Lower leg skin (tissue), 3 donors: Measurements from ENCODE around the gene LITAF.

ENCODE experiments used
- POLR2A ChIP-seq, 2 donors: fragments of 450-650 bp; IDR thresholded peaks; one replicate each; pipeline ENCODE4 v1.6.1; 2016 to 2017; ENCODE audit warnings: antibody characterized with exemption in 2 of 2, mild to moderate bottlenecking in 1 of 2, moderate library complexity in 1 of 2
- TF ChIP-seq, protein P1 (sequence below), 3 donors: fragments of 450-650 bp; IDR thresholded peaks; one replicate each; pipeline ENCODE4 v1.5.1; 2016; ENCODE audit warnings: antibody characterized with exemption in 3 of 3, mild to moderate bottlenecking in 3 of 3, moderate library complexity in 2 of 3

DNA sequence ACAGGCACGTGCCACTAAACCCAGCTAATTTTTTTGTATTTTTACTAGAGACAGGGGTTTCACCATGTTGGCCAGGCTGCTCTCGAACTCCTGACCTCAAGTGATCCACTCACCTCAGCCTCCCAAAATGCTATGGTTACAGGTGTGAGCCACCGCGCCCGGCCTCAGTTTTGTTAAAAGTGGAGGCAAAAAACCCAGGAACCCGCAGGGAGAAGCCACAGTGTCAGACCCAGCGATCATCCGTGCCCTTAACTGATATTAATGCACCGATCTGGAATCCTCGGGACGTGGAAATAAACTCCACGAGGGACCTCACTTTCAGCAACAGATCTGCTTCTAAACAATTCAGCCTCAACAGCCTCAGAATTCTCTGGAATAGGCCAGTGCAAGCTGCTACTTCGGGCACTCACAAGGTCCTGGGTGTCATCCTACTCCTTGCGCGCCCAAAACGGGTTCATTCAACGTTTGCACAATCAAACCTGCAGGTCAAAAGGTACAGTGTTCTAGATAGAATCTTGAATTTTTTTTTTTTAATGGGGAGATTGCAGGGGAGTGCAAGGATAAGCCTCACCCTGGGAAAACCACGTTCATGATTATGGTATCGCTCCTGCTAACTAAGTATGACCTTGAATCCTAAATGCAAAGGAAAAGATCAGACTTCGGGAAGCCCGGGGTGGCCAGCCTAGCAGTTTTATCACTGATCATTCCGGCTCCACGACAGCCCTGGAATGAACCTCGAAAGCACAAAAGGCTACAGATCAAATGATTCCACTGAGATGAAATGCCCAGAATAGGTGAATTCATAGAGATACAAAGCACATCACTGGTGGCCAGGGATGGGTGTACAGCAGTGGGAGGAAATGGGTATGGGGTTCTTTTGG lies 22.4 kb downstream of the LITAF start:
- TF ChIP-seq, protein P1, sequence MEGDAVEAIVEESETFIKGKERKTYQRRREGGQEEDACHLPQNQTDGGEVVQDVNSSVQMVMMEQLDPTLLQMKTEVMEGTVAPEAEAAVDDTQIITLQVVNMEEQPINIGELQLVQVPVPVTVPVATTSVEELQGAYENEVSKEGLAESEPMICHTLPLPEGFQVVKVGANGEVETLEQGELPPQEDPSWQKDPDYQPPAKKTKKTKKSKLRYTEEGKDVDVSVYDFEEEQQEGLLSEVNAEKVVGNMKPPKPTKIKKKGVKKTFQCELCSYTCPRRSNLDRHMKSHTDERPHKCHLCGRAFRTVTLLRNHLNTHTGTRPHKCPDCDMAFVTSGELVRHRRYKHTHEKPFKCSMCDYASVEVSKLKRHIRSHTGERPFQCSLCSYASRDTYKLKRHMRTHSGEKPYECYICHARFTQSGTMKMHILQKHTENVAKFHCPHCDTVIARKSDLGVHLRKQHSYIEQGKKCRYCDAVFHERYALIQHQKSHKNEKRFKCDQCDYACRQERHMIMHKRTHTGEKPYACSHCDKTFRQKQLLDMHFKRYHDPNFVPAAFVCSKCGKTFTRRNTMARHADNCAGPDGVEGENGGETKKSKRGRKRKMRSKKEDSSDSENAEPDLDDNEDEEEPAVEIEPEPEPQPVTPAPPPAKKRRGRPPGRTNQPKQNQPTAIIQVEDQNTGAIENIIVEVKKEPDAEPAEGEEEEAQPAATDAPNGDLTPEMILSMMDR (IDR thresholded peaks at IDR 0.05), result no peak
- no peak for TF ChIP-seq POLR2A (IDR thresholded peaks at IDR 0.05)
